Renal cortical epithelial cell (primary cell): ENCODE measurements around the gene BPNT1. TPM values are rescaled to one million over a fixed set of nuclear protein-coding genes. Genes with fewer than 3 reads are reported as not detected.
A peak's percentile ranks its signal among the peaks of the same experiment; 100 is the strongest.
"Not testable (repeated sequence)": the region's sequence is repeated elsewhere in the genome, so short reads cannot be mapped to it uniquely, and the experiment has no call there.

ENCODE experiments used
- DNase-seq: peaks from one replicate; pipeline ENCODE4 v3.0.0-alpha.2; 2011; ENCODE audit warnings: low read depth
- total RNA-seq: library from RNA; depleted of rRNA; stranded (reverse); fragments of >200 nt; gene quantifications from 2 replicates; pipeline ENCODE4 v1.2.3, GENCODE V29; 2014

The BPNT1 gene
- total RNA-seq, 1 donor from 2014 or later, result 54.5 TPM

GRCh38 chr1:220077887-220078286, 11.7 kb downstream of the BPNT1 start:
- no peak for DNase-seq

GRCh38 chr1:220076861-220077762, 12.5 kb downstream of the BPNT1 start:
- no peak for DNase-seq

- no peak for DNase-seq
These were observed 22.1 kb downstream of the BPNT1 start for GRCh38 chr1:220067269-220068204.

- no peak for DNase-seq
These were observed 27.0 kb downstream of the BPNT1 start for GRCh38 chr1:220062629-220063028.

DNA sequence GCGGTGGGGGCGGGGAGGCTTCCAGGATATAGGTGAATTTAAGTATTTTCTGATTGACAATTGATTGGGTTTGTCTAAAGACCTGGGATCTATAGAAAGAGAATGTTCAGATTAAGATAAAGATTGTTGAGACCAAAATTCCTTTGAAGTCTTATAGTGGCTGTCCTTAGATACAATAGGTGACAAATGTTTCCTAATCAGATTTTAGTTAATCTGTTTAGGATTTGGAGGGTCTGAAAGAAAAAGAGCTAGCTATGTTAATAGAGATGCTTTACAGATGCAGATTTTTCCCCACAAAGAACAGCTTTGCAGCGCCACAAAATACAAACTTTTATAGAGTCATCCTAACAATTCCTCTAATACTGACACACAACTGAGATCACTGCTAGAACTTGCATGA, 28.7 kb downstream of the BPNT1 start:
- DNase-seq, result no peak

DNA sequence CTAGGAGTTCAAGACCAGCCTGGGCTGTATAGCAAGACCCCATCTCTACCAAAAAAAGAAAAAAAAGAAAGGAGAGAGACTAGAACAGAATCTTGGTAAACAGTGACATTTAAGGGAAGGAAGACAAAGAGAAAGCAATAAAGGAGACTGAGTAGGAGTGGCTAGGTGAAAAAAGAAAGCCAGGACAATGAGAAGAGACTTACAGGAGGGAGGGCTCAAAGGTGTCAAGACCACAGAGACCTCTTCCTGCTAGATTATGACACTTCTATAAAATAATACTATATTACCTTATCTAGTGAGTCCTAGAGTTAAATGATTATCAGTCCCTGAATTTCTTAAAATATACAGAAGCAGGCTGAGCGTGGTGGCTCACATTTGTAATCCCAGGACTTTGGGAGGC, 33.2 kb downstream of the BPNT1 start:
- DNase-seq, result no peak

GRCh38 chr1:220046052-220046930, 43.3 kb downstream of the BPNT1 start, which contains the start of gene EPRS1:
EPRS1 (minus strand) TSS chr1:220046505; CDS start chr1:220046388, 117 bp downstream.
- peak; percentile 97 for DNase-seq

DNA sequence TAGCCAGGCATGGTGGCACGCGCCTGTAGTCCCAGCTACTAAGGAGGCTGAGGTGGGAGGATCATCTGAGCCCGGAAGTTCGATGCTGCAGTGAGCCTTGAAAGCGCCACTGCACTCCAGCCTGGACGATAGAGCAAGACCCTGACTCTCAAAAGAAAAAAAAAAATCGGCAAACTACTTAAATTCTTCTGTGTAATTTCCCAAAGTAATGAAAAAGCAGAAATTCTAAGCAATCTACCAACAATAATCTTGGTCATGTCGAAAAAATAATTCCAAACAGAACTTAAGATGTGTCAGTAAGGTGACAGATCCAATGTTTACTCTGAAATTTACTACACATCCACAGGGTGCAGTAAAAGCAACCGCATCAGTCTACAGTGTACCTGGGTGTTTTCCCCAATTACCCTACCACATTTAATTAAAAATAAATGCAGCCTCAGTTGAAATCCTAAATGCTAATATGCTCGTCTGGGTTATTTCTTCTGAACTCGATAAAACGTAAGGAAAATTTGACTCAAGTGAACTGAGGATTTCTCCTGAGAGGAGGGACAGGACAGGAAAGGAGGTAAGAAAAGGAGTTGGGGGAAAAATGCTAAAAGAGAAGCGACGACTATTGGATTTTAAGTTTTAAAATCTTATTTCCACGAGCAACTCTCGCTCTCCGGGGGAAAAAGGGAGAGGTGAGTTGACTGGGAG, 44.1 kb downstream of the BPNT1 start:
- DNase-seq, result peak; percentile 13

- no peak for DNase-seq
These were observed 44.8 kb downstream of the BPNT1 start for GRCh38 chr1:220044678-220045355.

DNA sequence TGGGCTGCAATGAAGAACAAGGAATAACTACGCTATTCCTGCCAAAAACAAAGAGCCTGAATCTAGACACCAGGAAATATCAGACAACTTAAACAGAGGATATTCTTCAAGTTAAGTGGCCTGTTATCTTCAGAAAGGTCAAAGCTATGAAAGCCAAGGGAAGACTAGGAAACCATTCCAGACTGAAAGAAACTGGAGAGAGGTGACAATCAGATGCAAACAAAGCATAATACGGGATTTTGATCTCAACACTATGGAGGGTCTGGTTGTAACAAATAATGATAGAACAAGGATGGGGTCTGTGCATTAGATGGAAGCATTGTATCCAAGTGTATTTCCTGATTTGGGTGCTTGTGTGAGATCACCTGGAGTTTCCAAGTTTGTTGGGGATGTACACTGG, 45.9 kb downstream of the BPNT1 start:
- no peak for DNase-seq

DNA sequence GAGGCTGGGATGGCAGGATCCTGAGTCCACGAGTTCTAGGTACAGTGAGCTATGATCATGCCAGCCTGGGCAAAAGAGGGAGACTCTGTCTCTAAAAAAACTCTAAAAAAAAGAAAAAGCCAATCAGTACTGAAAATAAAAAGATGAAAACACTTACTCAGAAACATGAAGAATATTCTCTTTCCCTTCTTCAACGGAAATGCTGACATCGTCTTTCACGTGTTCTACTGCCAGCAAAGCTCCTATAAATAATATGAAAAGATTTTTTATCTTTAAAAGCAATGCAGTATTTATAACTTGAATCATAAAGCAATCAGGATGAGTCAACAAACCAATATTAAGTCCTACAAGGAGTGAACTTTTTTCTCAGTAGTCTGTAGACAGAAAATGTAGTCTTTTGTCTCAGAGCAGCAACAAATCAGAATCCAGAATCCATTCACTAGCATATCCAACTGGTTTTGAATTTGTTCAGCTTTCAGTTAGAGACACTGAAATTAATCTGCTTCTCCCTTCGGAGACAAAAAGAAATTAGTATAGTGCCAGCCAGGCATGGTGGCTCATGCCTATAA, 49.5 kb downstream of the BPNT1 start:
- no peak for DNase-seq

DNA sequence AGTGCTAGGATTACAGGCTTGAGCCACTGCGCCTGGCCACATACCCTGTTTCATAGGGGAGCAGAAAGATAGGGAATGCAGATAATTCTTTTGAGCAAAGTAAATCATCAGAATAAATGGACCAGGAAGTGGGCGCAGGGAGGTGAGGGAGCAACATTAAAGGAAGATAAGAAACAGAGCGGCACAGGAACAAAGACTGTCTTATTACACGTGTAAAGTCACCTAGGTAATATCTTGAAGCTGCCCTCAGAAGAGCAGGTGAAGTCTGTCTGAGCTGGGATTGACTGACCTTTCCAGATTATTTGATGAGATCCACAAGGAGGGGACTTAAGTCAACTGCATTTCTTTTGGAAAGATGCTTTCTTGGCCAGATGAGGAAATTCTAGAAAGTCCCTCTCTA, 50.9 kb downstream of the BPNT1 start:
- DNase-seq, result no peak

DNA sequence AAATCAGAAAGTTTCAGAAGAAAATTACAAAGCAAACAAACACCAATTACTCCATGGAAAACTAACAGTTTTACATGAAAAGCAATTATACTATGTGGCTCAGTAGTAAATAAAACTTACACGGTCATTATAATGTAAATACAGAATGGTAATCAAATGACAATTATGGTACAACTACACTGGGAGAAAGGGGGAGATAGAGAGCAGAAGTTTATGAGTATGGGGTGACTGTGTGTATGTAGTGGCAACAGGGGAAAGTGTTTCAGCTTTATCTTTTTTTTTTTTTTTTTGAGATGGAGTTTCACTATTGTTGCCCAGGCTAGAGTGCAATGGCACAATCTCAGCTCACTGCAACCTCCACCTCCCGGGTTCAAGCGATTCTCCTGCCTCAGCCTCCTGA, 51.8 kb downstream of the BPNT1 start:
- not testable (repeated sequence) for DNase-seq

- DNase-seq, result no peak
These were observed 56.7 kb downstream of the BPNT1 start for GRCh38 chr1:220032911-220033310.

DNA sequence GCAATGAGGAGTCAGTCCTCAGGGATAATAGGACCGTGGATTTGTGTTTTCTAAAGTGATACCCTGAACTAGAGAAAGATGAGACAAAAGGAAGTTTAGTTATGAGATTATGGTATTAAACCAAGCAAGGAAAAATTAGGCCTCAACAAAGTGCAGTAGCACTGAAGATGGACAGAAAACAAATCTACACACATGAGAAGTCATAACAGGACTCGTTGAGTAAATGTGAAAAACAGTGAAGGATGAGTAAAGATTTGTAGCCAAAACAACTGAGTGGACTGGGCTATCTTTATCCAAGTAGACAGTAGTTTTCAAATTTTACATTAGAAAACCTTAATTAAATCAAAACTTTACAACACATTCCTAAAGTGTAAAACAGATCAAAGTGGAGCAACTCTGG, 58.3 kb downstream of the BPNT1 start:
- no peak for DNase-seq

DNA sequence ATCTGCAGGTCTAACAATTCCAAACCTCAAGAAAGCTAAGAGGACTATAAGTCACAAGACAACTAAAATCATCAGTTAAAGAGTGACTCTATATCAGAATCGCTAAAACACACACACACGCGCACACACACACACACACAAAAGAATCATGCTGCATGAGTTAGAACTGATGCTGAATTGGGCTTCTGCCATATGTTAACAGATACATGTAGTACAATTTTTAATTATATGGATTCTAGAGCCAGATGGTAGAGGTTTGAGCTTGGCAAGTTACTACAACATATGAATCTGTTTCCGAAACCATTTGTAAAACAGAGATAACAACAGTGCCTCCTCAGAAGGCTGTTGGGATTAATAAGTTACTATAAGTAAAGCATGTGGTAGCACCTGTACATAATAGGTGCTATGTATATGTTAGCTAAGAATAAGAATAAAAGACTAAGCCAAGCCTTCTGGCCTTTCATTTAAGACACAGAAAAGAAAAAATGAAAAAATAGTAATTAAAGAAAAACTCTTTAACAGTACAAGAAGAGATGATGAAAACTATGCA, 61.2 kb downstream of the BPNT1 start:
- DNase-seq, result no peak

DNA sequence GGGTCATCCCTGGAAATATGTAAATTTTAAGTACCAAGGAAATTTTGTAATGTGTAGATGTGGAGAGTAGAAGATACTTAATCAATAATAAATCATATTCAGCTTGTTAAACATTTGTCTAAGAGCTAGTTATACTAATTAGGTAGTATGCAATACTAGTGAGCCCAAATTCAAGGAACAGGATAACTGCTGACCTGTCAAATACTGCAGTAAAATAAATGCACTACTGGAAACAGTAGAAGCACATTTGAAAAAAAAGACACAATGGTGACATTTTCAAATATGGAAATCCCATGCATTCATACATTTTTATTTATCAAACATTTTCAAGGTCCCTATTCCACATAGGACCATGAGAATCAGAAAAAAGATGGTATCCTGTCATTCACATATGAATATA, 70.5 kb downstream of the BPNT1 start:
- no peak for DNase-seq

- peak; percentile 64 for DNase-seq
These were observed 76.1 kb downstream of the BPNT1 start for GRCh38 chr1:220013497-220013896.

DNA sequence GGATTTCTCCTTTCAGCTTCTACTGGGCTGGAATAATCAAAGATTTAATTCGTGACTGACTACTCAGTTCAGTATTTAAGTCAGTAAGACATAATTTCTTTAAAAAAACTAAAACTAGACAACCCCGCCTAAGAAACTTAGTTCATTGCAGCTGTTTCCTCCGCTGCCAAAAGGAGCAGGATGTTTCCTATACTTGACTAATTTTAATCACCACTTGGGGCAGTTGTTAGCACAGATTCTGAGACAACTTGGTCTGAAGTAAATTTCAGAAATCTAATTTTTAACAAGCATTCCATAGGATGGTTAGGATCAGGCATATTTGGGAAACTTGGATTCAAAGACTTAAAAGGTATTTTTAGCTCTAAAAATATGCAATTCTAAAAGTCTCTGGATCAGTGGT, 77.3 kb downstream of the BPNT1 start:
- DNase-seq, result no peak

GRCh38 chr1:220011620-220012019, 78.0 kb downstream of the BPNT1 start:
- no peak for DNase-seq
